PC-3 (cell line): ENCODE measurements around the gene ST6GALNAC3. TPM values are rescaled to one million over a fixed set of nuclear protein-coding genes. Genes with fewer than 3 reads are reported as not detected.

Experiments used
- ATAC-seq: fragments of 200-7000 bp; cut with Tn5 transposase; 2 replicates; pipeline ENCODE4 v1.9.1; 2020; ENCODE audit warnings: mild to moderate bottlenecking, moderate library complexity
- BruUV-seq: library from RNA; stranded (reverse); fragments of 400-500 nt; replicated peaks from 2 replicates; lab custom pipeline; 2021; lab: Mats Ljungman, UMichigan
- CTCF ChIA-PET: fragments of 300-600 bp; sonication (Branson Sonifier 250); formaldehyde crosslinking; loops from one replicate; lab custom pipeline; 2022; ENCODE audit warnings: antibody characterized with exemption; lab: Charles Lee
- POLR2A ChIA-PET: fragments of 300-600 bp; sonication (Branson Sonifier 250); formaldehyde crosslinking; loops from one replicate; lab custom pipeline; 2022; ENCODE audit warnings: antibody characterized with exemption; ENCODE audit not compliant: unreplicated experiment; lab: Charles Lee
- DNase-seq: peaks from one replicate; pipeline ENCODE4 v3.0.0-alpha.2; 2015
- H2AFZ ChIP-seq: fragments of 300-600 bp; sonication (generic); 2 replicates; pipeline ENCODE4 v1.6.0; 2016; ENCODE audit warnings: antibody characterized with exemption, low read length
- H3F3A ChIP-seq: fragments of 300-600 bp; sonication (generic); one replicate; pipeline ENCODE4 v1.6.0; 2017; ENCODE audit warnings: antibody characterized with exemption, low read length, control low read depth, mild to moderate bottlenecking; ENCODE audit not compliant: unreplicated experiment
- H3K27ac ChIP-seq: fragments of 300-600 bp; sonication (generic); 2 replicates; pipeline ENCODE4 v1.5.1; 2016; ENCODE audit warnings: mild to moderate bottlenecking, low read length
- H3K27me3 ChIP-seq: fragments of 300-600 bp; sonication (generic); 2 replicates; pipeline ENCODE4 v1.6.1; 2016; ENCODE audit warnings: low read length, mixed read lengths
- H3K36me3 ChIP-seq: fragments of 300-600 bp; sonication (generic); 2 replicates; pipeline ENCODE4 v1.6.1; 2016; ENCODE audit warnings: low read depth, mixed run types, low read length, mixed read lengths
- H3K4me1 ChIP-seq: fragments of 300-600 bp; sonication (generic); 2 replicates; pipeline ENCODE4 v1.5.1; 2016; ENCODE audit warnings: low read length; ENCODE audit not compliant: insufficient read depth
- H3K4me2 ChIP-seq: fragments of 300-600 bp; sonication (generic); 2 replicates; pipeline ENCODE4 v1.6.0; 2016; ENCODE audit warnings: low read length
- H3K4me3 ChIP-seq: fragments of 300-600 bp; sonication (generic); 2 replicates; pipeline ENCODE4 v1.5.1; 2016; ENCODE audit warnings: mild to moderate bottlenecking, low read length, mixed read lengths
- H3K79me2 ChIP-seq: fragments of 300-600 bp; sonication (generic); 2 replicates; pipeline ENCODE4 v1.6.1; 2017; ENCODE audit warnings: low read length, mixed read lengths
- H3K9ac ChIP-seq: fragments of 300-600 bp; sonication (generic); 2 replicates; pipeline ENCODE4 v1.6.0; 2016; ENCODE audit warnings: mild to moderate bottlenecking, low read length
- H3K9me2 ChIP-seq: fragments of 300-600 bp; sonication (generic); replicated peaks from 2 replicates; pipeline ENCODE4 v1.6.1; 2016; ENCODE audit warnings: mixed run types, low read length, mixed read lengths
- H3K9me3 ChIP-seq: fragments of 300-600 bp; sonication (generic); 2 replicates; pipeline ENCODE4 v1.6.1; 2016; ENCODE audit warnings: low read length, mixed read lengths
- H4K20me1 ChIP-seq: fragments of 300-600 bp; sonication (generic); 2 replicates; pipeline ENCODE4 v1.6.1; 2016; ENCODE audit warnings: low read length, mixed read lengths
- EZH2 ChIP-seq: fragments of 300-600 bp; sonication (generic); IDR thresholded peaks from one replicate; pipeline ENCODE4 v1.6.1; 2017; ENCODE audit warnings: antibody characterized with exemption, mild to moderate bottlenecking, low read length; ENCODE audit not compliant: unreplicated experiment
- EZH2phosphoT487 ChIP-seq: fragments of 300-600 bp; sonication (generic); IDR thresholded peaks from 2 replicates; pipeline ENCODE4 v1.6.1; 2018; ENCODE audit warnings: mild to moderate bottlenecking, antibody characterized with exemption, low read length, borderline replicate concordance
- intact Hi-C: fragments of 100-400 bp; cut with micrococcal nuclease; formaldehyde crosslinking; loops from 2 replicates; pipeline ENCODE4 v1.9.0; 2023
- total RNA-seq: library from RNA; depleted of rRNA; stranded (reverse); fragments of >200 nt; gene quantifications from 2 replicates; pipeline ENCODE4 v1.2.3, GENCODE V29; 2014
- TF ChIP-seq, protein P1 (sequence below): fragments of 300-600 bp; sonication (generic); conservative IDR thresholded peaks from 2 replicates; pipeline ENCODE4 v1.5.1; 2017; ENCODE audit warnings: antibody characterized with exemption, low read depth, mild to moderate bottlenecking, low read length

The ST6GALNAC3 gene
- total RNA-seq, 1 experiment from 2014 or later = not detected

DNA sequence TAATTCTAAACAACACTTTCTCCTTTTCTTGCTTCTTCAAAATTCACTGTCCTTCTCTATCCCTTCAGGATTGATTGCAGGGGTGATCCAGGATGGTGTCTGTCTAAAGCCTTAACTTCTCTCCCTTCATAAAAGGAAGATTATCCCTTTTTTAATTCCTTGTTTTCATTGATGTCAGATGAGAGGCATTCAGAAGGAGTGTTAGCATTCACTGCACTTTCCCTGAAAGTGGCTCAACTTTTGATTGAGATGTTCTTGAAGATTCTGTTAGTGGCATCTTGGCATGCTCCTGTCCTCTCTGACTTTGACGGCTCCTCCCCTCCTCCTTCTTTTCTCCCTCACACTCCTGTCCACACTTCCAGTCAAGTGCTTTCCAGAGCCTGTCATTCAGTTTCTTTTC is 71.6 kb downstream of the ST6GALNAC3 start:
- H3K36me3 ChIP-seq = no peaks in the 10 kb centered on the region
- no peaks in the 10 kb centered on the region for H3F3A ChIP-seq
- H3K79me2 ChIP-seq = no peaks in the 10 kb centered on the region
- ChIA-PET CTCF (no interaction called here), POLR2A (no interaction called here)
- no peaks in the 10 kb centered on the region for H3K9me2 ChIP-seq
- no peak overlapping the region for H3K4me2 ChIP-seq
- TF ChIP-seq EZH2 = no peak
- TF ChIP-seq, protein P1, sequence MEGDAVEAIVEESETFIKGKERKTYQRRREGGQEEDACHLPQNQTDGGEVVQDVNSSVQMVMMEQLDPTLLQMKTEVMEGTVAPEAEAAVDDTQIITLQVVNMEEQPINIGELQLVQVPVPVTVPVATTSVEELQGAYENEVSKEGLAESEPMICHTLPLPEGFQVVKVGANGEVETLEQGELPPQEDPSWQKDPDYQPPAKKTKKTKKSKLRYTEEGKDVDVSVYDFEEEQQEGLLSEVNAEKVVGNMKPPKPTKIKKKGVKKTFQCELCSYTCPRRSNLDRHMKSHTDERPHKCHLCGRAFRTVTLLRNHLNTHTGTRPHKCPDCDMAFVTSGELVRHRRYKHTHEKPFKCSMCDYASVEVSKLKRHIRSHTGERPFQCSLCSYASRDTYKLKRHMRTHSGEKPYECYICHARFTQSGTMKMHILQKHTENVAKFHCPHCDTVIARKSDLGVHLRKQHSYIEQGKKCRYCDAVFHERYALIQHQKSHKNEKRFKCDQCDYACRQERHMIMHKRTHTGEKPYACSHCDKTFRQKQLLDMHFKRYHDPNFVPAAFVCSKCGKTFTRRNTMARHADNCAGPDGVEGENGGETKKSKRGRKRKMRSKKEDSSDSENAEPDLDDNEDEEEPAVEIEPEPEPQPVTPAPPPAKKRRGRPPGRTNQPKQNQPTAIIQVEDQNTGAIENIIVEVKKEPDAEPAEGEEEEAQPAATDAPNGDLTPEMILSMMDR = no peak
- TF ChIP-seq EZH2phosphoT487 = no peak
- DNase-seq (no peak), ATAC-seq (no peak)
- no peaks in the 10 kb centered on the region for H4K20me1 ChIP-seq
- no peak overlapping the region for H2AFZ ChIP-seq
- BruUV-seq = no TSS peak
- H3K4me3 ChIP-seq = no peak overlapping the region
- intact Hi-C loops = no loop called here
- no peak overlapping the region for H3K27ac ChIP-seq
- H3K9ac ChIP-seq = no peak overlapping the region
- peaks cover 68% of the 10 kb centered on the region for H3K27me3 ChIP-seq
- no peaks in the 10 kb centered on the region for H3K9me3 ChIP-seq
- H3K4me1 ChIP-seq = no peaks in the 10 kb centered on the region

DNA sequence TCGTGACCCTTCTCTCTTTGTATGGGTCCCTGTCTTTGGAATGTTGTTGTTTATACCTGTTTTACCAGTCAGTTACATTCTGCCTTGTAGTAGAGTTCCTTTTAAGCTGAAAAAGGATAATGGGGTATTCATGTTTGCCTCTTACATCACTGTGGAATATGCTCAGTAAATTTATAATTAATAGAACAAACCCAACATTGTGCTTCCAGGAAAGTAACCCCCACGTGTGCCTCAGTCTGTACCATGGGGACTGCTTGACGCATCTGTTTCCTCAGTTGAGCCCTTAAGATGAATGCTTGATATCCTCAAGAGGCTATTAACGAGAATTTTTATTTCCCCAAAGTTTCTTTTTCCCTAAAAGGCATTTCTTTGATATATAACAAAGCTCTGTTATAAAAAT is 73.4 kb downstream of the ST6GALNAC3 start:
- POLR2A ChIA-PET = no interaction called here

DNA sequence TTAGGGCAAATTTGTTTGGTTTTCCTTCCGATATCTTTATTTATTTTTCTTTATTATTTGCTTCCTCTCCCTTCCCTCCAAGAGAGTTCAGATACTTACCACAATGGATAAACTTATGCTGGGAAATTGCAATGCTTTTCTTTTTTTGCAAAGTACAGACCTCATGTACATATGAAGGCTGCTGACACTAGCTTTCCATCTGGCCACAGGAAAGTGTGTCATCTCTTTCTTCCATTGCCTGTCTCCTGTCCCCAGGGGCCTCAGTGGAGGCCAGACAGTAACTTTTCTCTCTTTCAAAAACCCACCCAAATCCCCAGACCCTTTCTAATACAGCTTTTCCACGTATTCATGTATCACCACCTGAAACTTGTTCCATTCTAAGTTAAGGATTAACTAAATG is 73.9 kb downstream of the ST6GALNAC3 start:
- no peak for DNase-seq
- Histone ChIP-seq H3K4me2 (no peak overlapping the region), H3K9me3 (no peaks in the 10 kb centered on the region), H3F3A (no peaks in the 10 kb centered on the region), H3K9me2 (no peaks in the 10 kb centered on the region), H3K27ac (no peak overlapping the region), H2AFZ (no peak overlapping the region), H3K9ac (no peak overlapping the region), H4K20me1 (no peaks in the 10 kb centered on the region), H3K4me3 (no peak overlapping the region), H3K79me2 (no peaks in the 10 kb centered on the region), H3K36me3 (no peaks in the 10 kb centered on the region), H3K27me3 (peaks cover 78% of the 10 kb centered on the region), H3K4me1 (no peaks in the 10 kb centered on the region)
- no TSS peak for BruUV-seq
- TF ChIP-seq, protein P1 = no peak
- TF ChIP-seq EZH2 (no peak), EZH2phosphoT487 (no peak)
- POLR2A ChIA-PET = no interaction called here
- ATAC-seq = no peak
- CTCF ChIA-PET = no interaction called here
- intact Hi-C loops = no loop called here

More for the DNA sequence above, 73.4 kb downstream of the ST6GALNAC3 start:
- H4K20me1 ChIP-seq = no peaks in the 10 kb centered on the region
- ATAC-seq (no peak), DNase-seq (no peak)
- no peak overlapping the region for H3K4me3 ChIP-seq
- no TSS peak for BruUV-seq
- H3K9me2 ChIP-seq = no peaks in the 10 kb centered on the region
- no peak for TF ChIP-seq EZH2
- TF ChIP-seq, protein P1 = no peak
- TF ChIP-seq EZH2phosphoT487 = no peak
- H3K27me3 ChIP-seq = peaks cover 72% of the 10 kb centered on the region
- CTCF ChIA-PET = no interaction called here
- intact Hi-C loops = no loop called here
- no peak overlapping the region for H3K4me2 ChIP-seq
- no peaks in the 10 kb centered on the region for H3K36me3 ChIP-seq
- no peaks in the 10 kb centered on the region for H3F3A ChIP-seq
- H3K27ac ChIP-seq = no peak overlapping the region
- no peaks in the 10 kb centered on the region for H3K4me1 ChIP-seq
- no peaks in the 10 kb centered on the region for H3K79me2 ChIP-seq
- H3K9ac ChIP-seq = no peak overlapping the region
- no peak overlapping the region for H2AFZ ChIP-seq
- H3K9me3 ChIP-seq = no peaks in the 10 kb centered on the region
